ENCODE results near the gene RBBP9. TPM values are rescaled to one million over a fixed set of nuclear protein-coding genes. Genes with fewer than 3 reads are reported as not detected.

The RBBP9 gene
- total and polyA plus RNA-seq, 4 donors, result 6.4 to 9.5 (median 7.0) TPM

- no peaks in the 10 kb centered on the region for H3K27me3 ChIP-seq (ENCODE audit: control insufficient read depth in 4 of 4, insufficient read depth in 4 of 4, low read length in 3 of 4)
- DNase-seq (ENCODE audit: low spot score), result no peak
- H3K9me3 ChIP-seq (ENCODE audit: control insufficient read depth in 4 of 4, low read length in 3 of 4), result no peaks in the 10 kb centered on the region
- H3K9ac ChIP-seq (ENCODE audit: low read depth in 1 of 2, low read length in 2 of 2), result no peak overlapping the region
- peak overlapping the region; percentile 14 to 88 (median 54) for H3K4me3 ChIP-seq (ENCODE audit: low read depth in 1 of 3, low read length in 3 of 3)
- peak; percentile 22 for TF ChIP-seq SP1 (IDR thresholded peaks at IDR 0.05)
- TF ChIP-seq RAD21 (IDR thresholded peaks at IDR 0.05), result peak in 1 of 2 donors; percentile 15
- no peak for TF ChIP-seq FOXA2 (IDR thresholded peaks at IDR 0.05)
- TF ChIP-seq GABPA (IDR thresholded peaks at IDR 0.05 in 1 of 2, conservative IDR thresholded peaks at IDR 0.05 in 1 of 2), result peak in 1 of 2 donors; percentile 16
- peak; percentile 19 to 39 for TF ChIP-seq HNF4A (conservative IDR thresholded peaks at IDR 0.05)
- peak; percentile 22 for TF ChIP-seq REST (IDR thresholded peaks at IDR 0.05)
- no peak for TF ChIP-seq NR2F2 (IDR thresholded peaks at IDR 0.05)
- H3K36me3 ChIP-seq (ENCODE audit: control insufficient read depth in 4 of 4, insufficient read depth in 3 of 4, low read depth in 1 of 4, low read length in 3 of 4), result peaks cover 0 to 7% (median 0%) of the 10 kb centered on the region in 4 donors
- no peak overlapping the region for H3K27ac ChIP-seq (ENCODE audit: low read depth in 1 of 2, low read length in 2 of 2)
- 14% methylated on average over 7 of the region's 7 CpGs for WGBS
- H3K4me1 ChIP-seq (ENCODE audit: control insufficient read depth in 4 of 4, insufficient read depth in 4 of 4, low read length in 3 of 4), result peaks cover 0 to 18% (median 13%) of the 10 kb centered on the region in 4 donors
These were observed 983 bp downstream of the RBBP9 start for GRCh38 chr20:18496042-18496441.

DNA sequence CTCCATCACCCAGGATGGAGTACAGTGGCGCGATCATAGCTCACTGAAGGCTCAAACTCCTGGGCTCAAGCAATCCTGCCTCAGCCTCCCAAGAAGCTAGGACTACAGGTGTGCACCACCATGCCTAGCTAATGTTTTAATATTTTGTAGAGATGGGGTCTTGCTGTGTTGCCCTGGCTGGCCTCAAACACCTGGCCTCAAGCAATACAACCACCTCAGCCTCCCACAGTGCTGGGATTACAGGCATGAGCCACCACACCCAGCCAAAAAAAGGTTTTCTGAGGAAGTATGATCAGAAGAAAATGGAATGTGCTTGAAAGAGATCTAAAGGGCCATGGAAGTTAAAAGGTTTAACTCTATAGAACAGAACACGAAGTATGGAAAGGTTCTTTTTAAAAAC, 8.7 kb downstream of the RBBP9 start:
- Histone ChIP-seq H3K4me3 (ENCODE audit: low read depth in 1 of 3, low read length in 3 of 3) (no peak overlapping the region), H3K9ac (ENCODE audit: low read depth in 1 of 2, low read length in 2 of 2) (no peak overlapping the region), H3K4me1 (ENCODE audit: control insufficient read depth in 4 of 4, insufficient read depth in 4 of 4, low read length in 3 of 4) (no peaks in the 10 kb centered on the region), H3K36me3 (ENCODE audit: control insufficient read depth in 4 of 4, insufficient read depth in 3 of 4, low read depth in 1 of 4, low read length in 3 of 4) (peaks cover 5 to 40% (median 29%) of the 10 kb centered on the region in 4 donors), H3K27ac (ENCODE audit: low read depth in 1 of 2, low read length in 2 of 2) (no peak overlapping the region), H3K9me3 (ENCODE audit: control insufficient read depth in 4 of 4, low read length in 3 of 4) (no peaks in the 10 kb centered on the region), H3K27me3 (ENCODE audit: control insufficient read depth in 4 of 4, insufficient read depth in 4 of 4, low read length in 3 of 4) (no peaks in the 10 kb centered on the region)
- DNase-seq (ENCODE audit: low spot score), result no peak
- 96% methylated on average over 3 of the region's 3 CpGs for WGBS
- TF ChIP-seq CTCF (IDR thresholded peaks at IDR 0.05; ENCODE audit: low read depth, low read length, missing input control) (no peak), SP1 (IDR thresholded peaks at IDR 0.05) (no peak), EGR1 (IDR thresholded peaks at IDR 0.05; ENCODE audit: low read depth in 2 of 2) (no peak), YY1 (IDR thresholded peaks at IDR 0.05) (no peak), ZBTB33 (IDR thresholded peaks at IDR 0.05) (no peak), HNF4A (conservative IDR thresholded peaks at IDR 0.05) (no peak), JUND (IDR thresholded peaks at IDR 0.05) (no peak), REST (IDR thresholded peaks at IDR 0.05) (no peak), FOXA1 (IDR thresholded peaks at IDR 0.05) (no peak), RAD21 (IDR thresholded peaks at IDR 0.05) (no peak), ATF3 (IDR thresholded peaks at IDR 0.05) (no peak)
